Measurements from ENCODE around the gene PPP3CA.

DNA sequence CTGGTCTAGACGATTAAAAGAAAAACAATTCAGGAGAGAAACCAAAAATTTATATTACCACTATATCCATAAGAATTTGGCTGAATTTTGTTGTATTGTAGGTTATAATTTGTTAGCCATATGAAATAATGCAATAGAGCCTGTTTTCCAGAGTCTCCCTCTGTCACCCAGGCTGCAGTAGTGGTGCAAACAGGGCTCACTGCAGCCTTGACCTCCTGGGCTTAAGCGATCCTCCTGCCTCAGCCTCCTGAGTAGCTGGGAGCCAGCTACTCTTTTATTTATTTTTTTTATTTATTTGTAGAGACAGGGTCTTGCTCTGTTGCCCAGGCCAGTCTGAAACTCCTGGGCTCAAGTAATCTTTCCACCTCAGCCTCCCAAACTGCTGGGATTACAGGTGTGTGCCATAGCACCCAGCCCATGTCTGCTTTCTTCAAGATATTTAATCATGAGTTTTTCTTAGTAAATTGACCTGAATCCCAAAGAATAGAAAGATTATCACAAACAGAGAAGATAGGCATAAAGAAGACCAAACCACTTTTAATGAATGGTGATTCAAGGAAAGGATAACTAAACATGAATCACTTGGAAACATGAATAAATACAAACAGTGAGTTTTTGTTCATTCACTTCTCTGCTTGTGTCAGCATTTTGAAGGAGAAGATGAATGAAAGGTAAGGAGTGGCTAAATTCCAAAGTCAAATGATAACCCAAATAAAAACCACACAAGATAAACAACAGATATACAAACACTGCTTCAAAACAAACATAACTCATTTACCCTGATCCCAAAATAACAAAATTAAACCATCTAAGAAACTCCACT lies 82.1 kb downstream of the PPP3CA start:
- TF ChIP-seq, protein P1, sequence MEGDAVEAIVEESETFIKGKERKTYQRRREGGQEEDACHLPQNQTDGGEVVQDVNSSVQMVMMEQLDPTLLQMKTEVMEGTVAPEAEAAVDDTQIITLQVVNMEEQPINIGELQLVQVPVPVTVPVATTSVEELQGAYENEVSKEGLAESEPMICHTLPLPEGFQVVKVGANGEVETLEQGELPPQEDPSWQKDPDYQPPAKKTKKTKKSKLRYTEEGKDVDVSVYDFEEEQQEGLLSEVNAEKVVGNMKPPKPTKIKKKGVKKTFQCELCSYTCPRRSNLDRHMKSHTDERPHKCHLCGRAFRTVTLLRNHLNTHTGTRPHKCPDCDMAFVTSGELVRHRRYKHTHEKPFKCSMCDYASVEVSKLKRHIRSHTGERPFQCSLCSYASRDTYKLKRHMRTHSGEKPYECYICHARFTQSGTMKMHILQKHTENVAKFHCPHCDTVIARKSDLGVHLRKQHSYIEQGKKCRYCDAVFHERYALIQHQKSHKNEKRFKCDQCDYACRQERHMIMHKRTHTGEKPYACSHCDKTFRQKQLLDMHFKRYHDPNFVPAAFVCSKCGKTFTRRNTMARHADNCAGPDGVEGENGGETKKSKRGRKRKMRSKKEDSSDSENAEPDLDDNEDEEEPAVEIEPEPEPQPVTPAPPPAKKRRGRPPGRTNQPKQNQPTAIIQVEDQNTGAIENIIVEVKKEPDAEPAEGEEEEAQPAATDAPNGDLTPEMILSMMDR (IDR thresholded peaks at IDR 0.05): no peak
- TF ChIP-seq POLR2A (IDR thresholded peaks at IDR 0.05): no peak
- TF ChIP-seq POLR2AphosphoS5 (IDR thresholded peaks at IDR 0.05): no peak
